Measurements from ENCODE around the gene CTU2. TPM values are rescaled to one million over a fixed set of nuclear protein-coding genes. Genes with fewer than 3 reads are reported as not detected.

Gene CTU2
- total and polyA plus RNA-seq, 9 of the 15 experiments (the other 6 are each of a cell fraction or from before 2014, with no cell fraction given), result 1.3 to 105 (median 23.2) TPM

DNA sequence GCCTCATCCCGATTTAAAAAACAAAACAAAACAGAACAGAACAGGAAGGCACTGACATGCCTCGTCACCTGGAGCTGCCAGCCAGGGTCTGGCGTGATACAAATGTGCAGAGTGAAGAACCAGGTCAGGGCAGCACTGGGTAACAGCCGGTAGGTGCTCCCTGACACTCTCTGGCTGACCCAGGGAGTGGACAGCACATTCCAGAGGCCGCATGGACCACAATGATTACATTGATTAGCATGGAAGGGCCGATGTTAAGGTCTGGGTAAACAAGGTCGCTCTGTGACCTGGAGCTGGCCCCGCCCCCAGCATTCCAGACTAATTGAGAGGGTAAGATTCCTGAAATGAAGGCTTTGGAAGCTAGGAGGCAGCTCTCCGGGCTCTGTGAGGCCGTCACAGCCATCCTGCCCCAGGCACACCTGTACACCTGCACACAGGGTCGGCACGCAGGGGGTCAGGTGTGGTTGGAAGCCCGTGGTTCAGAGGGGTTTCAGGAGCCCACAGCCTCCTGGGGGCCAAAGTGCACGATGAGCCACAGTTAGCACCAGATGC lies 57.3 kb downstream of the CTU2 start (continued):
- TF ChIP-seq, protein P1, sequence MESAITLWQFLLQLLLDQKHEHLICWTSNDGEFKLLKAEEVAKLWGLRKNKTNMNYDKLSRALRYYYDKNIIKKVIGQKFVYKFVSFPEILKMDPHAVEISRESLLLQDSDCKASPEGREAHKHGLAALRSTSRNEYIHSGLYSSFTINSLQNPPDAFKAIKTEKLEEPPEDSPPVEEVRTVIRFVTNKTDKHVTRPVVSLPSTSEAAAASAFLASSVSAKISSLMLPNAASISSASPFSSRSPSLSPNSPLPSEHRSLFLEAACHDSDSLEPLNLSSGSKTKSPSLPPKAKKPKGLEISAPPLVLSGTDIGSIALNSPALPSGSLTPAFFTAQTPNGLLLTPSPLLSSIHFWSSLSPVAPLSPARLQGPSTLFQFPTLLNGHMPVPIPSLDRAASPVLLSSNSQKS (CRISPR knock-in tag; IDR thresholded peaks at IDR 0.05), result no peak
- TF ChIP-seq NR2C1 (IDR thresholded peaks at IDR 0.05), result 0 out of 2 replicates have a peak, but pooled peaks have one; percentile 51
- TF ChIP-seq NR2C1 (tag; IDR thresholded peaks at IDR 0.05), result peak; percentile 72
- TF ChIP-seq SAFB (IDR thresholded peaks at IDR 0.05; ENCODE audit: borderline replicate concordance, low read depth, low read length), result no peak
- peak; percentile 74 for TF ChIP-seq TEAD2 (tag; IDR thresholded peaks at IDR 0.05)
- no peak for TF ChIP-seq HDAC6 (IDR thresholded peaks at IDR 0.05; ENCODE audit: low read depth, low read length)
- TF ChIP-seq CTBP1 (IDR thresholded peaks at IDR 0.05; ENCODE audit: borderline replicate concordance), result peak; percentile 76; the same call in 1 of the 2 replicates
- no peak for TF ChIP-seq ZNF77 (CRISPR knock-in tag; IDR thresholded peaks at IDR 0.05)
- TF ChIP-seq MBD1 (CRISPR knock-in tag; IDR thresholded peaks at IDR 0.05), result no peak
- no peak for TF ChIP-seq XRCC5 (IDR thresholded peaks at IDR 0.05; ENCODE audit: low read depth, low read length)
- TF ChIP-seq CBFA2T3 (IDR thresholded peaks at IDR 0.05), result peak; percentile 67
- no peak for TF ChIP-seq ZNF445 (CRISPR knock-in tag; IDR thresholded peaks at IDR 0.05; ENCODE audit: low read depth)
- no peak for TF ChIP-seq CREB3 (tag; conservative IDR thresholded peaks at IDR 0.05; ENCODE audit: low read depth)
- TF ChIP-seq, protein P2, sequence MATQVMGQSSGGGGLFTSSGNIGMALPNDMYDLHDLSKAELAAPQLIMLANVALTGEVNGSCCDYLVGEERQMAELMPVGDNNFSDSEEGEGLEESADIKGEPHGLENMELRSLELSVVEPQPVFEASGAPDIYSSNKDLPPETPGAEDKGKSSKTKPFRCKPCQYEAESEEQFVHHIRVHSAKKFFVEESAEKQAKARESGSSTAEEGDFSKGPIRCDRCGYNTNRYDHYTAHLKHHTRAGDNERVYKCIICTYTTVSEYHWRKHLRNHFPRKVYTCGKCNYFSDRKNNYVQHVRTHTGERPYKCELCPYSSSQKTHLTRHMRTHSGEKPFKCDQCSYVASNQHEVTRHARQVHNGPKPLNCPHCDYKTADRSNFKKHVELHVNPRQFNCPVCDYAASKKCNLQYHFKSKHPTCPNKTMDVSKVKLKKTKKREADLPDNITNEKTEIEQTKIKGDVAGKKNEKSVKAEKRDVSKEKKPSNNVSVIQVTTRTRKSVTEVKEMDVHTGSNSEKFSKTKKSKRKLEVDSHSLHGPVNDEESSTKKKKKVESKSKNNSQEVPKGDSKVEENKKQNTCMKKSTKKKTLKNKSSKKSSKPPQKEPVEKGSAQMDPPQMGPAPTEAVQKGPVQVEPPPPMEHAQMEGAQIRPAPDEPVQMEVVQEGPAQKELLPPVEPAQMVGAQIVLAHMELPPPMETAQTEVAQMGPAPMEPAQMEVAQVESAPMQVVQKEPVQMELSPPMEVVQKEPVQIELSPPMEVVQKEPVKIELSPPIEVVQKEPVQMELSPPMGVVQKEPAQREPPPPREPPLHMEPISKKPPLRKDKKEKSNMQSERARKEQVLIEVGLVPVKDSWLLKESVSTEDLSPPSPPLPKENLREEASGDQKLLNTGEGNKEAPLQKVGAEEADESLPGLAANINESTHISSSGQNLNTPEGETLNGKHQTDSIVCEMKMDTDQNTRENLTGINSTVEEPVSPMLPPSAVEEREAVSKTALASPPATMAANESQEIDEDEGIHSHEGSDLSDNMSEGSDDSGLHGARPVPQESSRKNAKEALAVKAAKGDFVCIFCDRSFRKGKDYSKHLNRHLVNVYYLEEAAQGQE (IDR thresholded peaks at IDR 0.05; ENCODE audit: borderline replicate concordance), result peak; percentile 6; the same call in 1 of the 2 replicates
- TF ChIP-seq, protein P2 (CRISPR knock-in tag; IDR thresholded peaks at IDR 0.05; ENCODE audit: low read depth), result no peak
- no peak for TF ChIP-seq NCOA4 (IDR thresholded peaks at IDR 0.05; ENCODE audit: partially characterized antibody)
- TF ChIP-seq SP2 (IDR thresholded peaks at IDR 0.05; ENCODE audit: extremely low read depth, low read depth, low read length, poor library complexity, severe bottlenecking), result no peak
- TF ChIP-seq ZBTB8A (IDR thresholded peaks at IDR 0.05; ENCODE audit: partially characterized antibody), result no peak
